K562 (cell line): ENCODE data around the gene CNOT4. TPM values are rescaled to one million over a fixed set of nuclear protein-coding genes. Genes with fewer than 3 reads are reported as not detected.

Experiments used
- FOXM1 ChIP-seq, 2 experiments: fragments of 450-650 bp in 1 of 2; sonication (generic) in 1 of 2; formaldehyde crosslinking in 1 of 2; IDR thresholded peaks; 2 replicates each; pipeline versions ENCODE4 v1.6.1 to v1.9.0; 2017 to 2022; ENCODE audit warnings: low read depth in 2 of 2, mild to moderate bottlenecking in 2 of 2, missing genetic modification reagents in 1 of 2, moderate library complexity in 1 of 2
- KDM2B ChIP-seq: fragments of 250-450 bp; sonication (Bioruptor Pico); IDR thresholded peaks from 2 replicates; pipeline ENCODE4 v1.8.0; 2021; ENCODE audit warnings: mild to moderate bottlenecking, moderate library complexity
- MEF2A ChIP-seq: IDR thresholded peaks from 2 replicates; pipeline ENCODE4 v1.6.1; 2011; ENCODE audit warnings: low read depth, mild to moderate bottlenecking, low read length, moderate library complexity; ENCODE audit not compliant: control insufficient read depth
- POLR2G ChIP-seq: fragments of 200-400 bp; formaldehyde crosslinking; IDR thresholded peaks from 2 replicates; pipeline ENCODE4 v1.6.1; 2017; ENCODE audit warnings: low read depth, mild to moderate bottlenecking, antibody characterized with exemption, low read length, moderate library complexity
- RFX7 ChIP-seq: fragments of 250-450 bp; sonication (Bioruptor Pico); IDR thresholded peaks from 2 replicates; pipeline ENCODE4 v1.5.1; 2021; ENCODE audit warnings: mild to moderate bottlenecking
- SREBF2 ChIP-seq: sonication (generic); formaldehyde crosslinking; IDR thresholded peaks from 2 replicates; pipeline ENCODE4 v1.4.0; 2020; ENCODE audit warnings: mild to moderate bottlenecking, missing genetic modification reagents
- SRSF9 ChIP-seq: fragments of 200-400 bp; formaldehyde crosslinking; IDR thresholded peaks from 2 replicates; pipeline ENCODE4 v1.6.1; 2017; ENCODE audit warnings: low read depth, low read length, borderline replicate concordance
- ZFP30 ChIP-seq: fragments of 250-450 bp; sonication (Bioruptor Pico); IDR thresholded peaks from 2 replicates; pipeline ENCODE4 v1.8.0; 2022; ENCODE audit warnings: moderate library complexity, mild to moderate bottlenecking, inconsistent platforms, borderline replicate concordance
- ZKSCAN3 ChIP-seq: fragments of 250-450 bp; sonication (Bioruptor Pico); IDR thresholded peaks from 2 replicates; pipeline ENCODE4 v1.4.0; 2020
- ZNF140 ChIP-seq: fragments of 250-450 bp; sonication (Bioruptor Pico); IDR thresholded peaks from 2 replicates; pipeline ENCODE4 v1.8.0; 2021; ENCODE audit warnings: moderate library complexity, mild to moderate bottlenecking, inconsistent platforms
- ZNF57 ChIP-seq: fragments of 450-650 bp; formaldehyde crosslinking; IDR thresholded peaks from 2 replicates; pipeline ENCODE4 v1.4.0; 2020; ENCODE audit warnings: mild to moderate bottlenecking, moderate library complexity
- polyA plus RNA-seq, 8 experiments: library from polyadenylated mRNA; depleted of rRNA in 4 of 8; stranded (reverse) in 5 of 8; unstranded in 3 of 8; fragments of >200 nt; fragmentation: Nextera tagmentation in 2 of 8; fragmentation: Illumina TruSeq in 1 of 8; extraction: Ambion mirVana in 2 of 8; extraction: Trizol in 1 of 8; gene quantifications; 2 replicates each; pipeline versions ENCODE4 v1.2.1 to v1.2.3, GENCODE V29; 2011 to 2014; ENCODE audit warnings: inconsistent platforms in 1 of 8, missing spikeins in 1 of 8
- total RNA-seq, 7 experiments: library from RNA; depleted of rRNA in 6 of 7; stranded (reverse); fragments of >200 nt in 6 of 7; fragmentation: Illumina TruSeq in 2 of 7; extraction: Trizol in 2 of 7; gene quantifications; 2 replicates each; pipeline versions ENCODE4 v1.2.1 to v1.2.3, GENCODE V29; 2011 to 2021; ENCODE audit warnings: low replicate concordance in 1 of 7
- TF ChIP-seq, protein P1 (sequence below): fragments of 250-450 bp; sonication (Bioruptor Pico); IDR thresholded peaks from 2 replicates; pipeline ENCODE4 v1.5.0; 2020; ENCODE audit warnings: mild to moderate bottlenecking
- TF ChIP-seq, protein P2 (sequence below): sonication (generic); formaldehyde crosslinking; IDR thresholded peaks from 2 replicates; pipeline ENCODE4 v1.5.0; 2020; ENCODE audit warnings: missing genetic modification reagents
- TF ChIP-seq, protein P3 (sequence below): sonication (generic); formaldehyde crosslinking; IDR thresholded peaks from 2 replicates; pipeline ENCODE4 v1.8.0; 2023; ENCODE audit warnings: mild to moderate bottlenecking, missing genetic modification reagents
- TF ChIP-seq, protein P4 (sequence below): fragments of 450-650 bp; IDR thresholded peaks from 2 replicates; pipeline ENCODE4 v1.6.1; 2016; ENCODE audit warnings: mild to moderate bottlenecking

Gene CNOT4
- total and polyA plus RNA-seq, 9 of the 15 experiments (the other 6 are each of a cell fraction or from before 2014, with no cell fraction given): 8.6 to 24.1 (median 15.4) TPM

DNA sequence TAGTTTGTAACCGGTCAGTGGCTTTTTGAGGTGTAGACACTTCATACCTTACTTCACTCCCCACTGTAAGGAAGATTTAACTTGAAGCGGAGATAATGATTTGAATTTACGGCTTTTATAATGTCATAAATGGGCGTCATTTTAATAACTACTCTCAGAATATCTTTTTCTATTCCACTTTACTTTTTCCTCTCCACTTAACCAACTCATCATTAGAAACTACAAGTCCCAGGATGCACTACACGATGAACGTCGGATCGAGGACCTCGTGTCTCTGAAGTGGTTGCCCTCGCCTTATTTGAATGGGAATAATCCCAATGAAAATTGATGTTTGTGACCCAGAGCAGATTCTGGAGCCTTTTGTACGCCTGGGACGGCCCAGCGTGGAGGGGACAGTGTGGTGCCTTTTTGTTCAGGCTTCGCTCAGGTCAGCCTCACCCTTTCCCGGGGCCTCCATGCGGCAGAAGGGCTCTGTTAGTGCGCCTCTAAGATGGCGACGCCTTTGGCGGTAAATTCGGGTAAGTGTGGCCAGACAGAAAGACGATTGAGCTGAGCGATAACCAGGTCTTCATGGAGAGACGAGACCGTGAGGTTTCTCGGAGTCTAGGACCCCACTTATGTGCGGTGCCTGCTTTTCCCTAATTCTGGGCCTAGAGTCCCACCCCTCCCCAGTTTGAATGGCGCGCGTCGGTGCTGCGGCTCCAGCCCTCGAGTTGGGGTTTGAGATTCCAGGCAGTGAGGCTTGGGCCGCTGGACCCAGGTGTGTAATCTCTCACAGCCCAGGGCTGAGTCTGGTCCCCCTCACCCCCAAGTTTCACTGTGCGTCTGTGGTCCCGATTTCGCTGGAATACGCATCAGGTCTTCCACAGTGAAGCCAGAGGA lies 47.8 kb upstream of the CNOT4 start, which contains the start of gene NUP205 (continued):
- TF ChIP-seq SREBF2: no peak
- TF ChIP-seq RFX7: no peak
- no peak for TF ChIP-seq ZNF140 (CRISPR knock-in tag)
- TF ChIP-seq, protein P1, sequence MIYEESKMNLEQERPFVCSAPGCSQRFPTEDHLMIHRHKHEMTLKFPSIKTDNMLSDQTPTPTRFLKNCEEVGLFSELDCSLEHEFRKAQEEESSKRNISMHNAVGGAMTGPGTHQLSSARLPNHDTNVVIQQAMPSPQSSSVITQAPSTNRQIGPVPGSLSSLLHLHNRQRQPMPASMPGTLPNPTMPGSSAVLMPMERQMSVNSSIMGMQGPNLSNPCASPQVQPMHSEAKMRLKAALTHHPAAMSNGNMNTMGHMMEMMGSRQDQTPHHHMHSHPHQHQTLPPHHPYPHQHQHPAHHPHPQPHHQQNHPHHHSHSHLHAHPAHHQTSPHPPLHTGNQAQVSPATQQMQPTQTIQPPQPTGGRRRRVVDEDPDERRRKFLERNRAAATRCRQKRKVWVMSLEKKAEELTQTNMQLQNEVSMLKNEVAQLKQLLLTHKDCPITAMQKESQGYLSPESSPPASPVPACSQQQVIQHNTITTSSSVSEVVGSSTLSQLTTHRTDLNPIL (CRISPR knock-in tag): no peak
- TF ChIP-seq, protein P2, sequence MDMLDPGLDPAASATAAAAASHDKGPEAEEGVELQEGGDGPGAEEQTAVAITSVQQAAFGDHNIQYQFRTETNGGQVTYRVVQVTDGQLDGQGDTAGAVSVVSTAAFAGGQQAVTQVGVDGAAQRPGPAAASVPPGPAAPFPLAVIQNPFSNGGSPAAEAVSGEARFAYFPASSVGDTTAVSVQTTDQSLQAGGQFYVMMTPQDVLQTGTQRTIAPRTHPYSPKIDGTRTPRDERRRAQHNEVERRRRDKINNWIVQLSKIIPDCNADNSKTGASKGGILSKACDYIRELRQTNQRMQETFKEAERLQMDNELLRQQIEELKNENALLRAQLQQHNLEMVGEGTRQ (CRISPR knock-in tag): no peak
- no peak for TF ChIP-seq SRSF9
- TF ChIP-seq ZNF57 (CRISPR knock-in tag): no peak
- TF ChIP-seq POLR2G: peak; percentile 92
- no peak; the same call in none of the 2 replicates for TF ChIP-seq FOXM1 (IDR thresholded peaks at IDR 0.05; ENCODE audit: low read depth)
- no peak; the same call in 1 of the 2 replicates for TF ChIP-seq FOXM1 (CRISPR knock-in tag; IDR thresholded peaks at IDR 0.05; ENCODE audit: low read depth)
- TF ChIP-seq KDM2B (CRISPR knock-in tag): no peak
- TF ChIP-seq, protein P3, sequence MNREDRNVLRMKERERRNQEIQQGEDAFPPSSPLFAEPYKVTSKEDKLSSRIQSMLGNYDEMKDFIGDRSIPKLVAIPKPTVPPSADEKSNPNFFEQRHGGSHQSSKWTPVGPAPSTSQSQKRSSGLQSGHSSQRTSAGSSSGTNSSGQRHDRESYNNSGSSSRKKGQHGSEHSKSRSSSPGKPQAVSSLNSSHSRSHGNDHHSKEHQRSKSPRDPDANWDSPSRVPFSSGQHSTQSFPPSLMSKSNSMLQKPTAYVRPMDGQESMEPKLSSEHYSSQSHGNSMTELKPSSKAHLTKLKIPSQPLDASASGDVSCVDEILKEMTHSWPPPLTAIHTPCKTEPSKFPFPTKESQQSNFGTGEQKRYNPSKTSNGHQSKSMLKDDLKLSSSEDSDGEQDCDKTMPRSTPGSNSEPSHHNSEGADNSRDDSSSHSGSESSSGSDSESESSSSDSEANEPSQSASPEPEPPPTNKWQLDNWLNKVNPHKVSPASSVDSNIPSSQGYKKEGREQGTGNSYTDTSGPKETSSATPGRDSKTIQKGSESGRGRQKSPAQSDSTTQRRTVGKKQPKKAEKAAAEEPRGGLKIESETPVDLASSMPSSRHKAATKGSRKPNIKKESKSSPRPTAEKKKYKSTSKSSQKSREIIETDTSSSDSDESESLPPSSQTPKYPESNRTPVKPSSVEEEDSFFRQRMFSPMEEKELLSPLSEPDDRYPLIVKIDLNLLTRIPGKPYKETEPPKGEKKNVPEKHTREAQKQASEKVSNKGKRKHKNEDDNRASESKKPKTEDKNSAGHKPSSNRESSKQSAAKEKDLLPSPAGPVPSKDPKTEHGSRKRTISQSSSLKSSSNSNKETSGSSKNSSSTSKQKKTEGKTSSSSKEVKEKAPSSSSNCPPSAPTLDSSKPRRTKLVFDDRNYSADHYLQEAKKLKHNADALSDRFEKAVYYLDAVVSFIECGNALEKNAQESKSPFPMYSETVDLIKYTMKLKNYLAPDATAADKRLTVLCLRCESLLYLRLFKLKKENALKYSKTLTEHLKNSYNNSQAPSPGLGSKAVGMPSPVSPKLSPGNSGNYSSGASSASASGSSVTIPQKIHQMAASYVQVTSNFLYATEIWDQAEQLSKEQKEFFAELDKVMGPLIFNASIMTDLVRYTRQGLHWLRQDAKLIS (CRISPR knock-in tag): peak; percentile 93
- TF ChIP-seq, protein P4, sequence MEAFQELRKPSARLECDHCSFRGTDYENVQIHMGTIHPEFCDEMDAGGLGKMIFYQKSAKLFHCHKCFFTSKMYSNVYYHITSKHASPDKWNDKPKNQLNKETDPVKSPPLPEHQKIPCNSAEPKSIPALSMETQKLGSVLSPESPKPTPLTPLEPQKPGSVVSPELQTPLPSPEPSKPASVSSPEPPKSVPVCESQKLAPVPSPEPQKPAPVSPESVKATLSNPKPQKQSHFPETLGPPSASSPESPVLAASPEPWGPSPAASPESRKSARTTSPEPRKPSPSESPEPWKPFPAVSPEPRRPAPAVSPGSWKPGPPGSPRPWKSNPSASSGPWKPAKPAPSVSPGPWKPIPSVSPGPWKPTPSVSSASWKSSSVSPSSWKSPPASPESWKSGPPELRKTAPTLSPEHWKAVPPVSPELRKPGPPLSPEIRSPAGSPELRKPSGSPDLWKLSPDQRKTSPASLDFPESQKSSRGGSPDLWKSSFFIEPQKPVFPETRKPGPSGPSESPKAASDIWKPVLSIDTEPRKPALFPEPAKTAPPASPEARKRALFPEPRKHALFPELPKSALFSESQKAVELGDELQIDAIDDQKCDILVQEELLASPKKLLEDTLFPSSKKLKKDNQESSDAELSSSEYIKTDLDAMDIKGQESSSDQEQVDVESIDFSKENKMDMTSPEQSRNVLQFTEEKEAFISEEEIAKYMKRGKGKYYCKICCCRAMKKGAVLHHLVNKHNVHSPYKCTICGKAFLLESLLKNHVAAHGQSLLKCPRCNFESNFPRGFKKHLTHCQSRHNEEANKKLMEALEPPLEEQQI: no peak
- TF ChIP-seq ZKSCAN3 (CRISPR knock-in tag): no peak
- no peak for TF ChIP-seq ZFP30 (CRISPR knock-in tag)
- no peak for TF ChIP-seq MEF2A
